Thymus (tissue), 11 donors: ENCODE results near the gene DPPA2. TPM values are rescaled to one million over a fixed set of nuclear protein-coding genes. Genes with fewer than 3 reads are reported as not detected.
A peak's percentile ranks its signal among the peaks of the same experiment; 100 is the strongest.

Experiments
- DNase-seq, 9 donors: peaks; one replicate each; pipeline ENCODE4 v3.0.0-alpha.2; 2013; ENCODE audit warnings: low spot score in 9 of 9, low read depth in 6 of 9, missing footprints in 1 of 9
- H3K27ac ChIP-seq, 2 donors: one replicate each; pipeline ENCODE4 v1.5.1; 2013; ENCODE audit warnings: control low read depth in 1 of 2, low read depth in 1 of 2, low read length in 1 of 2, mild to moderate bottlenecking in 1 of 2, moderate library complexity in 1 of 2
- H3K27me3 ChIP-seq, 2 donors: one replicate each; pipeline ENCODE4 v1.5.1; 2013; ENCODE audit warnings: low read length in 1 of 2; ENCODE audit not compliant: control insufficient read depth in 2 of 2, insufficient read depth in 1 of 2
- H3K36me3 ChIP-seq, 2 donors: one replicate each; pipeline ENCODE4 v1.5.1; 2013; ENCODE audit warnings: low read length in 1 of 2, mild to moderate bottlenecking in 1 of 2, moderate library complexity in 1 of 2; ENCODE audit not compliant: control insufficient read depth in 2 of 2, insufficient read depth in 2 of 2
- H3K4me1 ChIP-seq, 2 donors: one replicate each; pipeline ENCODE4 v1.5.1; 2013; ENCODE audit warnings: low read length in 2 of 2; ENCODE audit not compliant: control insufficient read depth in 2 of 2, insufficient read depth in 2 of 2
- H3K4me3 ChIP-seq, 2 donors: one replicate each; pipeline ENCODE4 v1.5.1; 2013; ENCODE audit warnings: low read length in 2 of 2, control low read depth in 1 of 2, mild to moderate bottlenecking in 1 of 2
- H3K9me3 ChIP-seq, 2 donors: one replicate each; pipeline ENCODE4 v1.5.1; 2013; ENCODE audit warnings: low read length in 1 of 2, mild to moderate bottlenecking in 1 of 2; ENCODE audit not compliant: control insufficient read depth in 2 of 2, insufficient read depth in 1 of 2
- WGBS: extraction: QIAGEN DNeasy Blood & Tissue Kit; methylation state at CpG from one replicate; pipeline ENCODE4 v1.1.7; 2013; 5-methylcytosine and 5-hydroxymethylcytosine counted together
- polyA plus RNA-seq: library from polyadenylated mRNA; stranded (reverse); fragments of 200-250 nt; gene quantifications from one replicate; pipeline ENCODE4 v1.2.3, GENCODE V29; 2013
- total RNA-seq: library from RNA; stranded (reverse); fragments of 120-200 nt; gene quantifications from one replicate; pipeline ENCODE4 v1.2.4, GENCODE V29; 2013
- donor health status: healthy.

DPPA2 gene
- total and polyA plus RNA-seq, 2 donors, result 0.14 to 0.62 TPM

GRCh38 chr3:109270779-109271178 lies 45.5 kb downstream of the DPPA2 start:
- H3K27ac ChIP-seq, result no peak overlapping the region
- no peak overlapping the region for H3K4me3 ChIP-seq
- no peak for DNase-seq
- no peaks in the 10 kb centered on the region for H3K36me3 ChIP-seq
- no peaks in the 10 kb centered on the region for H3K4me1 ChIP-seq
- 98% methylated on average over 7 of the region's 7 CpGs for WGBS
- H3K9me3 ChIP-seq, result no peaks in the 10 kb centered on the region
- no peaks in the 10 kb centered on the region for H3K27me3 ChIP-seq

GRCh38 chr3:109269577-109270275 lies 46.6 kb downstream of the DPPA2 start:
- Histone ChIP-seq H3K9me3 (no peaks in the 10 kb centered on the region), H3K27ac (no peak overlapping the region), H3K36me3 (no peaks in the 10 kb centered on the region), H3K27me3 (no peaks in the 10 kb centered on the region), H3K4me1 (no peaks in the 10 kb centered on the region), H3K4me3 (no peak overlapping the region)
- DNase-seq, result peak in 1 of 9 donors; percentile 4
- 54% methylated on average over 6 of the region's 6 CpGs for WGBS

- no peak overlapping the region for H3K4me3 ChIP-seq
- no peaks in the 10 kb centered on the region for H3K27me3 ChIP-seq
- H3K9me3 ChIP-seq, result no peaks in the 10 kb centered on the region
- H3K27ac ChIP-seq, result no peak overlapping the region
- no peak for DNase-seq
- 95% methylated on average over 1 of the region's 1 CpG for WGBS
- H3K36me3 ChIP-seq, result no peaks in the 10 kb centered on the region
- no peaks in the 10 kb centered on the region for H3K4me1 ChIP-seq
Observed at GRCh38 chr3:109268181-109268580, 48.1 kb downstream of the DPPA2 start.

GRCh38 chr3:109265295-109265694 lies 51.0 kb downstream of the DPPA2 start:
- 82% methylated on average over 2 of the region's 2 CpGs for WGBS
- no peak overlapping the region for H3K4me3 ChIP-seq
- no peaks in the 10 kb centered on the region for H3K9me3 ChIP-seq
- H3K27ac ChIP-seq, result no peak overlapping the region
- no peaks in the 10 kb centered on the region for H3K4me1 ChIP-seq
- no peak for DNase-seq
- H3K27me3 ChIP-seq, result no peaks in the 10 kb centered on the region
- H3K36me3 ChIP-seq, result no peaks in the 10 kb centered on the region

- no peaks in the 10 kb centered on the region for H3K36me3 ChIP-seq
- peak in 1 of 9 donors; percentile 2 for DNase-seq
- H3K27ac ChIP-seq, result no peak overlapping the region
- H3K9me3 ChIP-seq, result no peaks in the 10 kb centered on the region
- no peak overlapping the region for H3K4me3 ChIP-seq
- H3K27me3 ChIP-seq, result no peaks in the 10 kb centered on the region
- peaks cover 0 to 3% of the 10 kb centered on the region in 2 donors for H3K4me1 ChIP-seq
- 11% methylated on average over 2 of the region's 2 CpGs for WGBS
Observed at GRCh38 chr3:109257269-109257668, 59.0 kb downstream of the DPPA2 start.

GRCh38 chr3:109254770-109255169 lies 61.5 kb downstream of the DPPA2 start:
- H3K4me3 ChIP-seq, result no peak overlapping the region
- no peaks in the 10 kb centered on the region for H3K9me3 ChIP-seq
- H3K4me1 ChIP-seq, result peaks cover 0 to 3% of the 10 kb centered on the region in 2 donors
- no peak overlapping the region for H3K27ac ChIP-seq
- no peaks in the 10 kb centered on the region for H3K27me3 ChIP-seq
- WGBS, result 28% methylated on average over 5 of the region's 5 CpGs
- DNase-seq, result peak in 1 of 9 donors; percentile 29
- H3K36me3 ChIP-seq, result no peaks in the 10 kb centered on the region

- no peaks in the 10 kb centered on the region for H3K36me3 ChIP-seq
- 78% methylated on average over 3 of the region's 3 CpGs for WGBS
- peaks cover 0 to 3% of the 10 kb centered on the region in 2 donors for H3K4me1 ChIP-seq
- H3K27ac ChIP-seq, result no peak overlapping the region
- no peaks in the 10 kb centered on the region for H3K9me3 ChIP-seq
- H3K27me3 ChIP-seq, result no peaks in the 10 kb centered on the region
- H3K4me3 ChIP-seq, result no peak overlapping the region
- DNase-seq, result no peak
Observed at GRCh38 chr3:109252641-109253040, 63.7 kb downstream of the DPPA2 start.

Other genes starting within 250 kb of the DPPA2 start
- gene MORC1, start 198.4 kb downstream of the DPPA2 start, total RNA-seq, result 0.05 TPM
- gene MORC1, start 198.4 kb downstream of the DPPA2 start, polyA plus RNA-seq, result 0.27 TPM
- gene C3orf85, start 179.8 kb downstream of the DPPA2 start, total RNA-seq, result not detected
- 0.32 TPM for gene C3orf85, start 179.8 kb downstream of the DPPA2 start, polyA plus RNA-seq
- gene DPPA4, start 21.0 kb upstream of the DPPA2 start, total RNA-seq, result 13.6 TPM
- 14.2 TPM for gene DPPA4, start 21.0 kb upstream of the DPPA2 start, polyA plus RNA-seq